B cell (primary cell): Measurements from ENCODE around the gene APLP1.

ENCODE experiments used
- EZH2 ChIP-seq: IDR thresholded peaks from 2 replicates; pipeline ENCODE4 v1.6.1; 2012; ENCODE audit warnings: borderline replicate concordance, low read depth, mild to moderate bottlenecking, moderate library complexity, low read length; ENCODE audit not compliant: insufficient read depth, poor library complexity, severe bottlenecking
- TF ChIP-seq, protein P1 (sequence below): fragments of 200-600 bp; IDR thresholded peaks from one replicate; pipeline ENCODE4 v1.8.0; 2022; ENCODE audit warnings: antibody characterized with exemption, mild to moderate bottlenecking

DNA sequence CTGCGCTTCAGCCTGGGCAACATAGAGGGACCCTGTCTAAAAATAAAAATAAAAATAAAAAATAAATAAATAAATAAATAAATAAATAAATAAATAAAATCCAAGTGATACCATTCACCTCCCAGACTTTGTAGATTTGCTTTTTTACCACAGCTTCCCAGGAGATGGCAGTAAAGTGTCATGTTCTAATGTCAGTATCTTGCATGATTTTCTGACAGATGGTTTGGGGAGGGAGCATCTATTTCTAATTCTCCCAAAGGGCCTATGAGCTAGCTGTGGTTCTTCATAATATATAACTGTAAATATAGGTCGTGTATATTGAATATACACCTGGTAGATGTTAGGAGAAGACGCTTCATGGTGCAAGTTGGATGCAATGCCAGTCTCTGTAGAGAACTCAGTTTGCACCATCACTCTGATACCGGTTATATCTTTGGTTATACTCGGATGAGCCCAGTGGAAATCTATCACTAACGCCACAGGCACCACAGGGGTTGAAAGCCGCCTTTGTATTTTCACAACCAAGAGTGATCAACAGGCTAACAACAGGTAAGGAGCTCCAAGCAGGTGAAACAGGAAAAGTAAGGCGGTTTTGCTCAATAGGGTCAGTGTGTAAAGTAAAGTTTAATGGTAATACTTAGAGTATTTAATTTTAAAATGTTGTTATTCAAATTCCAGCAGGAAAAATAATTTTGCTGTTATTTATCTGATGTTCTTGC lies 13.9 kb downstream of the APLP1 start:
- TF ChIP-seq EZH2: no peak
- TF ChIP-seq, protein P1, sequence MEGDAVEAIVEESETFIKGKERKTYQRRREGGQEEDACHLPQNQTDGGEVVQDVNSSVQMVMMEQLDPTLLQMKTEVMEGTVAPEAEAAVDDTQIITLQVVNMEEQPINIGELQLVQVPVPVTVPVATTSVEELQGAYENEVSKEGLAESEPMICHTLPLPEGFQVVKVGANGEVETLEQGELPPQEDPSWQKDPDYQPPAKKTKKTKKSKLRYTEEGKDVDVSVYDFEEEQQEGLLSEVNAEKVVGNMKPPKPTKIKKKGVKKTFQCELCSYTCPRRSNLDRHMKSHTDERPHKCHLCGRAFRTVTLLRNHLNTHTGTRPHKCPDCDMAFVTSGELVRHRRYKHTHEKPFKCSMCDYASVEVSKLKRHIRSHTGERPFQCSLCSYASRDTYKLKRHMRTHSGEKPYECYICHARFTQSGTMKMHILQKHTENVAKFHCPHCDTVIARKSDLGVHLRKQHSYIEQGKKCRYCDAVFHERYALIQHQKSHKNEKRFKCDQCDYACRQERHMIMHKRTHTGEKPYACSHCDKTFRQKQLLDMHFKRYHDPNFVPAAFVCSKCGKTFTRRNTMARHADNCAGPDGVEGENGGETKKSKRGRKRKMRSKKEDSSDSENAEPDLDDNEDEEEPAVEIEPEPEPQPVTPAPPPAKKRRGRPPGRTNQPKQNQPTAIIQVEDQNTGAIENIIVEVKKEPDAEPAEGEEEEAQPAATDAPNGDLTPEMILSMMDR: peak; percentile 80
